22Rv1 (cell line): Measurements from ENCODE around the gene SNX25.

Experiments used
- H3K27ac ChIP-seq: fragments of 450-650 bp; 2 replicates; pipeline ENCODE4 v1.5.1; 2017
- CTCF ChIP-seq: fragments of 450-650 bp; IDR thresholded peaks from 2 replicates; pipeline ENCODE4 v1.5.1; 2017; ENCODE audit warnings: mild to moderate bottlenecking
- ZFX ChIP-seq: fragments of 450-650 bp; IDR thresholded peaks from 2 replicates; pipeline ENCODE4 v1.6.1; 2017; ENCODE audit warnings: antibody characterized with exemption, borderline replicate concordance

SNX25 gene

DNA sequence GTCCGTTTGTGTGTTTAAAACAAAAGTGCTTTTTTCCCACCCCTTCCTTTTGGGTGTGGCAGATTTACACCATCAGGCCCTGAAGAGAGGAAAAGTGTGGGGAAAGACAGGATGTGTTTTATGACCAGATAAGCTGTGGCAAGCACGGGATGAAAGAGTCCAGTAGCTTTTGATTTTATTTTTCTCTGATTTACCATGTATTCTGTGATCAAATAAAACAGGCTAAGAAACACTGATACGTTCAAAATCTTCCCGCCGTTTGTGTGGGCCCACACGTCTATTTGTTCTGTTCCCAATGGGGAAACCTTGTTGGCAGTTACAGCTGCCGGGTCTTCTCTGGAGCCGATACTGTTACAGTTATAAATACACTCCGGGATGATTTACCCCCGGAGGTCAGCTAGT lies 175.5 kb downstream of the SNX25 start:
- no peak overlapping the region for H3K27ac ChIP-seq
- TF ChIP-seq CTCF (no peak), ZFX (no peak)

- H3K27ac ChIP-seq: no peak overlapping the region
- TF ChIP-seq ZFX: no peak
- TF ChIP-seq CTCF: no peak
These were observed 178.6 kb downstream of the SNX25 start for GRCh38 chr4:185387957-185388356.

DNA sequence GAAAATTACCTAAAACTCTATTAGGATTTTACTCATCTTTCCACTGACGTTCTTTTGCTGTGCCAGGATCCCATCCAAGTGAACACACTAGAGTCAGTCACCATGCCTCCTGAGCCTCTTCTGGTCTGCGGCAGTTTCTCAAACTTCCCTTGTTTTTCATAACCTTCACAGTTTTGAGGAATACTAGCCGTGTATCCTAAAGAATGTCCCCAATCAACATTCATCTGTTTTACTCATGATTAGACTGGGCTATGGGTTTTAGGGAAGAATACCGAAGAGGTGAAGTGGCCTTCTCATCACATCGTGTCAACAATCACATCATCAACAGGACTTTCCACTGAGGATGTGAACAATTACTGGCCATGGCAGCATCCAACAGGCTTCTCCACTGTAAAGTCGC lies 181.5 kb downstream of the SNX25 start:
- no peak overlapping the region for H3K27ac ChIP-seq
- TF ChIP-seq CTCF (no peak), ZFX (no peak)

- H3K27ac ChIP-seq: no peak overlapping the region
- TF ChIP-seq CTCF: no peak
- TF ChIP-seq ZFX: no peak
These were observed 182.8 kb downstream of the SNX25 start for GRCh38 chr4:185392156-185392555.

DNA sequence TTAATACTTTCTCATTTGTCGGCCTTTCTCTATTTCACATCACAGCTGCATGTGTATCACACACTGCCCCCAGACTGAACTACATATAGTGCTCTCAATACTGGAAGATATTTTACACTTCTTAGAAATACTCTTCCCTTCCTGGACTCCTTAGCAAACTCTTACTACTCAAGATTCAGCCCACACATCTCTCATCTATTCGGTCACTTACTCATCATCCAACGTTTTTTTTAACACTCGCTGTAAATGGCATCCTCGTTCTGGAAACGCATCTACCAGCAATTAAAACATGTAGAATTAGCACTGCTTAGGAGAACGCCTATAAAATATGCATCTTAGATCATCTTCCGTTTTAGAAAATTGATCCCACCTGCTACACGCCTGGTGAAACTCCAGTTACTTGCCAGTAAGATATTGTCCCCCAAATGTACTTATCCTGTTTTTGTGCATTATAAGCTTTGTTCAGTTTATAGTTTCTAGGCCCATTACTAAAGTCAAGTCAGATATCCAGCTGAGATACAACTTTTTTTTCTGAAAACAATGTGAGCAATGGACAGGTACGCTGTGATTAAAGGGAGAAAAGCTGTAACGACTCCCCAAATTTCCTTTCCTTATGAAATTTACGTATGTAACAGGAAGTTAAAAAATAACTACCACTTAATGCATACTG lies 185.3 kb downstream of the SNX25 start:
- TF ChIP-seq CTCF (no peak), ZFX (no peak)
- H3K27ac ChIP-seq: no peak overlapping the region

GRCh38 chr4:185395238-185395955 lies 186.0 kb downstream of the SNX25 start, which contains the start of gene LRP2BP:
Gene LRP2BP (minus strand): TSS chr4:185395924. CDS start chr4:185378186, 17,738 bp downstream.
- H3K27ac ChIP-seq: peak within 1 kb of the TSS; percentile 93
- TF ChIP-seq CTCF: no peak
- no peak for TF ChIP-seq ZFX
